Pancreas (tissue), 10 donors: ENCODE measurements around the gene ARID4A. TPM values are rescaled to one million over a fixed set of nuclear protein-coding genes. Genes with fewer than 3 reads are reported as not detected.
A peak's percentile ranks its signal among the peaks of the same experiment; 100 is the strongest.
"Not testable (repeated sequence)": the region's sequence is repeated elsewhere in the genome, so short reads cannot be mapped to it uniquely, and the experiment has no call there.

ENCODE experiments used
- ATAC-seq, 4 donors: fragments of 200-7000 bp; cut with Tn5 transposase; one replicate each; pipeline versions ENCODE4 v1.8.0 to v1.9.1; 2020; ENCODE audit warnings: mild to moderate bottlenecking in 4 of 4, moderate library complexity in 4 of 4
- DNase-seq, 6 donors: peaks; one replicate each; pipeline ENCODE4 v3.0.0-alpha.2; 2020
- FAIRE-seq: peaks from 2 replicates; lab custom pipeline; 2012; peaks lifted over from hg19 to GRCh38; lab: Jason Lieb, UNC
- H3K27ac ChIP-seq, 4 donors: fragments of 200-600 bp; sonication (generic); 1 replicate in 3 of 4; 2 replicates in 1 of 4; pipeline versions ENCODE4 v1.5.0 to v1.8.0; 2020
- H3K27me3 ChIP-seq, 4 donors: fragments of 200-600 bp; one replicate each; pipeline ENCODE4 v1.8.0; 2021
- H3K36me3 ChIP-seq, 3 donors: fragments of 200-600 bp; sonication (generic) in 1 of 3; one replicate each; pipeline versions ENCODE4 v1.5.0 to v1.8.0; 2020 to 2021
- H3K4me1 ChIP-seq, 3 donors: fragments of 200-600 bp; one replicate each; pipeline ENCODE4 v1.8.0; 2021
- H3K4me3 ChIP-seq, 4 donors: fragments of 200-600 bp; sonication (generic) in 2 of 4; one replicate each; pipeline versions ENCODE4 v1.5.0 to v1.8.0; 2020 to 2021
- H3K9me3 ChIP-seq, 4 donors: fragments of 200-600 bp; one replicate each; pipeline ENCODE4 v1.8.0; 2021
- WGBS, 2 donors: extraction: QIAGEN DNeasy Blood & Tissue Kit; methylation state at CpG; one replicate each; pipeline ENCODE4 v1.1.7; 2013; 5-methylcytosine and 5-hydroxymethylcytosine counted together
- intact Hi-C, 3 donors: fragments of 100-400 bp; cut with DNase I; formaldehyde crosslinking; loops; one replicate each; pipeline versions ENCODE4 v1.11.1 to v1.14.2; 2022
- polyA plus RNA-seq, 2 donors: library from polyadenylated mRNA; stranded (reverse); fragments of 200-250 nt; gene quantifications; one replicate each; pipeline ENCODE4 v1.2.3, GENCODE V29; 2013
- total RNA-seq, 6 donors: library from RNA; stranded (reverse); fragmentation: NEBNext Ultra II Directional in 4 of 6; extraction: Animal tissue kit (Norgen Biotek cat#: 25700) in 4 of 6; gene quantifications; one replicate each; pipeline versions ENCODE4 v1.2.1 to v1.2.4, GENCODE V29; 2021 to 2023
- TF ChIP-seq, protein P1 (sequence below), 4 donors: fragments of 200-600 bp; sonication (generic) in 3 of 4; IDR thresholded peaks; one replicate each; pipeline versions ENCODE4 v1.5.0 to v1.8.0; 2021; ENCODE audit warnings: antibody characterized with exemption in 4 of 4
- donor health status: healthy with polysubstance abuse.
- donor health status: DM: no; HTN: no; CAD: no; lungs with moderate emphysema.
- donor health status: DM: no; HTN: no; CAD: no.
- donor health status: control.
- donor health status: control.
- donor health status: Bipolar disorder and iron deficiency.
- donor health status: DM: yes; HTN: yes; CAD: no.
- donor health status: DM: no; HTN: no; CAD: no.
- donor health status: DM: no; HTN: no; CAD: no.
- donor health status: DM: yes; HTN: yes; CAD: no.

Gene ARID4A
- total and polyA plus RNA-seq, 8 donors, result 5.5 to 20.2 (median 11.3) TPM

- Histone ChIP-seq H3K4me1 (peaks cover 0 to 10% (median 0%) of the 10 kb centered on the region in 3 donors), H3K9me3 (no peaks in the 10 kb centered on the region), H3K36me3 (peaks cover 4 to 50% (median 6%) of the 10 kb centered on the region in 3 donors), H3K27me3 (no peaks in the 10 kb centered on the region), H3K27ac (no peak overlapping the region), H3K4me3 (no peak overlapping the region)
- intact Hi-C loops, result no loop called here
- ATAC-seq (no peak), DNase-seq (no peak), FAIRE-seq (no peak)
- TF ChIP-seq, protein P1, sequence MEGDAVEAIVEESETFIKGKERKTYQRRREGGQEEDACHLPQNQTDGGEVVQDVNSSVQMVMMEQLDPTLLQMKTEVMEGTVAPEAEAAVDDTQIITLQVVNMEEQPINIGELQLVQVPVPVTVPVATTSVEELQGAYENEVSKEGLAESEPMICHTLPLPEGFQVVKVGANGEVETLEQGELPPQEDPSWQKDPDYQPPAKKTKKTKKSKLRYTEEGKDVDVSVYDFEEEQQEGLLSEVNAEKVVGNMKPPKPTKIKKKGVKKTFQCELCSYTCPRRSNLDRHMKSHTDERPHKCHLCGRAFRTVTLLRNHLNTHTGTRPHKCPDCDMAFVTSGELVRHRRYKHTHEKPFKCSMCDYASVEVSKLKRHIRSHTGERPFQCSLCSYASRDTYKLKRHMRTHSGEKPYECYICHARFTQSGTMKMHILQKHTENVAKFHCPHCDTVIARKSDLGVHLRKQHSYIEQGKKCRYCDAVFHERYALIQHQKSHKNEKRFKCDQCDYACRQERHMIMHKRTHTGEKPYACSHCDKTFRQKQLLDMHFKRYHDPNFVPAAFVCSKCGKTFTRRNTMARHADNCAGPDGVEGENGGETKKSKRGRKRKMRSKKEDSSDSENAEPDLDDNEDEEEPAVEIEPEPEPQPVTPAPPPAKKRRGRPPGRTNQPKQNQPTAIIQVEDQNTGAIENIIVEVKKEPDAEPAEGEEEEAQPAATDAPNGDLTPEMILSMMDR (IDR thresholded peaks at IDR 0.05), result no peak
- WGBS, 2 donors, result 59% methylated on average over 1 of the region's 1 CpG
Measured at GRCh38 chr14:58327019-58327418, 28.7 kb downstream of the ARID4A start.

GRCh38 chr14:58331111-58331510, 32.8 kb downstream of the ARID4A start:
- peaks cover 0 to 24% (median 0%) of the 10 kb centered on the region in 3 donors for H3K36me3 ChIP-seq
- intact Hi-C loops, result no loop called here
- DNase-seq, result peak; percentile 79 to 92 (median 88)
- TF ChIP-seq, protein P1 (IDR thresholded peaks at IDR 0.05), result no peak
- no peak overlapping the region for H3K4me3 ChIP-seq
- FAIRE-seq, result peak; percentile 93
- H3K27me3 ChIP-seq, result no peaks in the 10 kb centered on the region
- H3K27ac ChIP-seq, result peak overlapping the region in 2 of 4 donors; percentile 29 to 36
- WGBS, 2 donors, result 2% methylated on average over 5 of the region's 5 CpGs
- H3K9me3 ChIP-seq, result no peaks in the 10 kb centered on the region
- peak; percentile 93 to 95 (median 95) for ATAC-seq
- peaks cover 0 to 10% (median 0%) of the 10 kb centered on the region in 3 donors for H3K4me1 ChIP-seq

DNA sequence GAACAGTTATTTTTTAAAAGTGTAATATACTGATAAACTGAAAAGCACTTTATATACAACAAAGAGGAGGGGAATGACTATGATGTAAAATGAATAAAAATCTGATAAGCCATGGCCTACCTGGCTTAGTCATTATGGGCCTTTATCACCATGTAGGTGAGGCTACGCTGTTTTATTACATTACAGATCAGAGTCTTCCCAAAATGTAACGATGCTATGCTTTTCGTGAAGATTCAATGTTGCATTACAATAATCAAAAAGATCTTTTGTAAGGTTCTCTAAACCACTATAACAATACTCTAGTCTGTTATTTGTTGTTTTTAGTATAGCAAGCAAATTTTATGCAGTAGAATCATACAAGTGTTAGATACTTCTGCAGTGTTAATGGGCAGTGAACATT, 34.2 kb downstream of the ARID4A start:
- intact Hi-C loops, result no loop called here
- Histone ChIP-seq H3K27ac (no peak overlapping the region), H3K36me3 (peaks cover 0 to 16% (median 0%) of the 10 kb centered on the region in 3 donors), H3K27me3 (no peaks in the 10 kb centered on the region), H3K9me3 (no peaks in the 10 kb centered on the region), H3K4me3 (no peak overlapping the region), H3K4me1 (peaks cover 0 to 10% (median 0%) of the 10 kb centered on the region in 3 donors)
- FAIRE-seq (no peak), ATAC-seq (no peak), DNase-seq (no peak)
- TF ChIP-seq, protein P1 (IDR thresholded peaks at IDR 0.05), result no peak
- 92 to 95% methylated on average over 3 of the region's 3 CpGs for WGBS, 2 donors

GRCh38 chr14:58339666-58340065, 41.3 kb downstream of the ARID4A start:
- H3K27ac ChIP-seq, result not testable (repeated sequence)

DNA sequence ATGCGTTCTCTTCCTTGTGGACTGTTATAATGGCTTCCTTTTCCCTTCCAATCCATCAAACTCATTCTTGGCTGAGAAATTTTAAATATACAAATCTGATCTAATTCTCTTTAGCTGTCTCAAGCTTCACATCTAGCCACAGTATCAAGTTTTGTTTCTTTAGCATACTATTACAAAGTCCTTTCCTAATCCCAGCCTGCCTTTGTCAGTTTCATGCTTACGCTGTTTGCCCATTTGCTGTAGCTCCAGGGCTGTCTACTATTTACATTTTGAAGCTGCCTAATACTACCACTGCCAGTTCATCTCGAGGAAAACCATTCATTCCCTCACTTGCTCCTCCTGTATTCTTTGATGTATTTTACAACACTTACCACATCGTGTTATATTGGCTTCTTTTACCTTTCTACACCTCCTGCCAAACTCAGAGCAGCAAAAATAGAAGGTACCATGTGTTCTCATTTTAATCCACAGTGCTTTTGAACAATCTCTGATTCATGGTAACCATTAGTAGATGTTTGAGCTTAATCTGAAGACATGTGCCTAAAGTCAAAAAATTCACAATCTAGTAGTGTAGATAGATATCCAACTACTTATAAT, 42.9 kb downstream of the ARID4A start:
- Histone ChIP-seq H3K27ac (no peak overlapping the region), H3K36me3 (peaks cover 0 to 9% (median 4%) of the 10 kb centered on the region in 3 donors), H3K27me3 (no peaks in the 10 kb centered on the region), H3K9me3 (no peaks in the 10 kb centered on the region), H3K4me3 (no peak overlapping the region), H3K4me1 (no peaks in the 10 kb centered on the region)
- FAIRE-seq, result no peak
- DNase-seq, result no peak
- ATAC-seq, result no peak
- TF ChIP-seq, protein P1 (IDR thresholded peaks at IDR 0.05), result no peak
- intact Hi-C loops, result no loop called here
- WGBS, 2 donors, result 84 to 86% methylated on average over 4 of the region's 4 CpGs

More at GRCh38 chr14:58339666-58340065, 41.3 kb downstream of the ARID4A start:
- H3K4me1 ChIP-seq, H3K9me3 ChIP-seq, FAIRE-seq, H3K4me3 ChIP-seq, H3K36me3 ChIP-seq, H3K27me3 ChIP-seq, DNase-seq, intact Hi-C loops, ATAC-seq: not testable (repeated sequence)
- 75 to 82% methylated on average over 4 of the region's 4 CpGs for WGBS, 2 donors

- H3K27me3 ChIP-seq, ATAC-seq, DNase-seq, H3K4me1 ChIP-seq, intact Hi-C loops, H3K9me3 ChIP-seq, FAIRE-seq, H3K4me3 ChIP-seq, H3K27ac ChIP-seq: not testable (repeated sequence)
- 93 to 96% methylated on average over 3 of the region's 3 CpGs for WGBS, 2 donors
- peaks cover 0 to 27% (median 11%) of the 10 kb centered on the region in 3 donors for H3K36me3 ChIP-seq
Measured at GRCh38 chr14:58343535-58343934, 45.2 kb downstream of the ARID4A start.
